ENCODE data around the gene RAP1B.

GRCh38 chr12:68622250-68622649, 11.6 kb downstream of the RAP1B start:
- no peak for TF ChIP-seq CTCF (IDR thresholded peaks at IDR 0.05)
- TF ChIP-seq POLR2A (IDR thresholded peaks at IDR 0.05) = no peak
- no peak for TF ChIP-seq POLR2AphosphoS5 (IDR thresholded peaks at IDR 0.05)

Data from prostate gland (tissue), 2 donors.